ENCODE measurements around the gene AADACL3. TPM values are rescaled to one million over a fixed set of nuclear protein-coding genes. Genes with fewer than 3 reads are reported as not detected.
A peak's percentile ranks its signal among the peaks of the same experiment; 100 is the strongest.

AADACL3 gene
- total and polyA plus RNA-seq, 2 of the 8 experiments (the other 6 are each of a cell fraction or from before 2014, with no cell fraction given), result 0.33 to 2.3 TPM

- Histone ChIP-seq H2AFZ (ENCODE audit: low read length) (no peak overlapping the region), H4K8ac (ENCODE audit: extremely low read depth, insufficient read depth, low read length) (no peak overlapping the region), H3K36me3 (ENCODE audit: control insufficient read depth in 2 of 4, insufficient read depth in 4 of 4, low read length in 3 of 4) (no peaks in the 10 kb centered on the region), H3K4ac (replicated peaks; ENCODE audit: insufficient read length, low read depth, low read length) (no peak overlapping the region), H3K9ac (replicated peaks in 1 of 4; ENCODE audit: extremely low read depth in 1 of 4, low read depth in 3 of 4, low read length in 3 of 4) (no peak overlapping the region), H3K56ac (replicated peaks; ENCODE audit: insufficient read length, low read depth, low read length) (no peak overlapping the region), H2BK5ac (ENCODE audit: low read depth, low read length) (peak overlapping the region; percentile 89; the same call in 1 of the 2 replicates), H3K9me3 (ENCODE audit: insufficient read depth in 2 of 2, low read depth in 1 of 2, low read length in 1 of 2) (no peaks in the 10 kb centered on the region), H4K91ac (replicated peaks; ENCODE audit: insufficient read length, low read length) (no peak overlapping the region), H3K27me3 (replicated peaks in 1 of 4; ENCODE audit: control insufficient read depth in 3 of 4, extremely low read depth in 1 of 4, insufficient read depth in 3 of 4, low read length in 3 of 4) (no peaks in the 10 kb centered on the region), H2AK5ac (ENCODE audit: low read depth, low read length) (no peak overlapping the region), H4K20me1 (replicated peaks in 1 of 2; ENCODE audit: control insufficient read depth in 1 of 2, insufficient read depth in 2 of 2, low read length in 2 of 2) (no peaks in the 10 kb centered on the region), H3K18ac (ENCODE audit: extremely low read depth, low read length) (no peak overlapping the region), H3K79me1 (ENCODE audit: low read depth, low read length) (no peaks in the 10 kb centered on the region), H3K23me2 (ENCODE audit: low read depth, low read length) (0 out of 2 replicates have a peak, but pooled peaks cover 3% of the 10 kb centered on the region), H4K5ac (ENCODE audit: insufficient read length, low read depth, low read length) (no peak overlapping the region), H2BK20ac (ENCODE audit: low read length) (peak overlapping the region; percentile 53; the same call in 1 of the 2 replicates), H3K4me1 (replicated peaks in 1 of 4; ENCODE audit: control insufficient read depth in 3 of 4, insufficient read depth in 4 of 4, low read length in 3 of 4) (peaks cover 9 to 26% (median 20%) of the 10 kb centered on the region in 4 experiments), H3K4me2 (ENCODE audit: insufficient read depth in 1 of 2, low read depth in 2 of 2, low read length in 2 of 2) (no peak overlapping the region), H2BK15ac (ENCODE audit: low read length) (no peak overlapping the region), H3K27ac (ENCODE audit: low read depth, low read length) (no peak overlapping the region), H3K14ac (ENCODE audit: insufficient read length) (no peak overlapping the region), H3K79me2 (ENCODE audit: control insufficient read depth in 1 of 2, insufficient read depth in 2 of 2, low read length in 2 of 2) (no peaks in the 10 kb centered on the region), H2BK120ac (replicated peaks; ENCODE audit: low read depth, low read length) (no peak overlapping the region), H3K4me3 (ENCODE audit: extremely low read depth in 1 of 4, insufficient read depth in 2 of 4, low read depth in 3 of 4, low read length in 4 of 4) (no peak overlapping the region), H3K23ac (ENCODE audit: insufficient read length) (no peak overlapping the region), H2BK12ac (ENCODE audit: low read depth, low read length) (no peak overlapping the region)
- WGBS, 2 experiments (ENCODE audit: extremely low coverage in 1 of 2, insufficient coverage in 1 of 2, insufficient read length in 1 of 2, insufficient replicate concordance in 2 of 2, low coverage in 1 of 2, low lambda C conversion rate in 2 of 2, missing lambda C conversion rate in 1 of 2), result 83% methylated on average over 3 of the region's 3 CpGs; no CpG with 5 or more reads in 1 of the 2 experiments
- ChIA-PET CTCF (ENCODE audit: partially characterized antibody) (interaction anchor here (1.7 kb wide), 1 partner anchor 11 kb away, joined by 3 read pairs; no protein-coding TSS in a partner anchor), POLR2A (ENCODE audit: partially characterized antibody) (no interaction called here)
- no peak for DNase-seq (ENCODE audit: low read depth in 1 of 2, low spot score in 2 of 2)
- no peak for FAIRE-seq
- no peak for TF ChIP-seq SUZ12 (IDR thresholded peaks at IDR 0.05; ENCODE audit: low read length)
- no peak for TF ChIP-seq CTBP2 (IDR thresholded peaks at IDR 0.05; ENCODE audit: borderline replicate concordance, insufficient read depth, insufficient read length, low read length)
- no peak for TF ChIP-seq E2F6 (IDR thresholded peaks at IDR 0.05)
- no peak for TF ChIP-seq FOSL1 (IDR thresholded peaks at IDR 0.05; ENCODE audit: insufficient read depth, low read depth, low read length)
- TF ChIP-seq CHD1 (IDR thresholded peaks at IDR 0.05; ENCODE audit: low read depth, low read length), result no peak
- no peak for TF ChIP-seq POU5F1 (IDR thresholded peaks at IDR 0.05; ENCODE audit: low read depth, low read length)
- TF ChIP-seq EZH2 (IDR thresholded peaks at IDR 0.05; ENCODE audit: low read depth, low read length, severe bottlenecking), result no peak
- no peak for TF ChIP-seq NRF1 (IDR thresholded peaks at IDR 0.05; ENCODE audit: low read depth, low read length)
- no peak for TF ChIP-seq CREB1 (IDR thresholded peaks at IDR 0.05)
- no peak for TF ChIP-seq POLR2A (IDR thresholded peaks at IDR 0.05; ENCODE audit: control extremely low read depth in 1 of 2, low read depth in 2 of 2, low read length in 2 of 2)
- TF ChIP-seq RNF2 (IDR thresholded peaks at IDR 0.05; ENCODE audit: borderline replicate concordance, low read depth, low read length, missing control alignments, poor library complexity, severe bottlenecking), result no peak
- no peak for TF ChIP-seq RXRA (IDR thresholded peaks at IDR 0.05; ENCODE audit: insufficient read depth, low read depth, low read length)
- TF ChIP-seq HDAC6 (IDR thresholded peaks at IDR 0.05; ENCODE audit: low read depth, low read length), result no peak
- TF ChIP-seq TAF7 (optimal IDR thresholded peaks at IDR 0.05; ENCODE audit: borderline replicate concordance, low read depth, low read length), result no peak
Measured at GRCh38 chr1:12711536-12711935, 4.4 kb upstream of the AADACL3 start.
